Measurements from ENCODE around the gene HAAO.

Gene HAAO

DNA sequence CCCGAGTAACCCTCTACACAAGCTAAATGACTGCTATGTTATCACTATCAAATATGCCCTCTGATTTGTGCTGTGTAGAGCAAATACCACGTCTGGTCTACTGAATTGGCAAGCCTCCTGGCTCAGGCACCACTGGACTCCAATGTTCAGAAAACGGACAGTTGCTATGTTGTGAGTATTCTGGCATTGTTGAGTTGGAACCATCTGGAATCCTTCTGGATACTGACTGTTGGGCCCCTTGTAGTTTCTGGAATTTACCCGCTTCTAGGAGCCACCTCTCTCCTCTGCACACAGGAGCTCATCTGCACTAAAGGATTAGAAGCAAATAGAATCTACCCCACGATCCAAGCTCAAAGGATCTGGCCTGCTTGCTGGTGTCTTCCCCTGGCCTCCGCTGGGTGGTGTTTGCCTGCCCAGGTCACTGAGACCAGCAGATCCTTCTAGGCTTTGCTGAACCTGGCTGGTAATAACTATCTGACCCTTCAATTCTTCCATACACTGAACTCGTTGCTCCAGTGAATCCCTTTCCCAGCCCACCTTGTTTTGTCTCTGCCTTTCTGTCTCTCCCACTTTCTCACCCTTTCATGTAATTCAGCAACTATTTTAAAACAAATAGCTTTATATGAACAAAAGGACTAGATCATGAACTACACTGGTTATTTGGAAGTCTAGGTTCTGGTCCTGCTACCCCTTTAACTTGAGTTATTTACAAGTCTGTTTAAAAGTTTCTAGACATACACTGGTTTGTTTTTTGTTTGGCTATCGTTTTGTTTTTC is 2.1 kb upstream of the HAAO start:
- no peak overlapping the region for H3K4me3 ChIP-seq (ENCODE audit: severe bottlenecking)
- no peak for TF ChIP-seq CTCF (IDR thresholded peaks at IDR 0.05; ENCODE audit: poor library complexity, severe bottlenecking)
- peaks cover 11% of the 10 kb centered on the region for H3K4me1 ChIP-seq (ENCODE audit: insufficient read depth, poor library complexity, severe bottlenecking)
- no peaks in the 10 kb centered on the region for H3K36me3 ChIP-seq (ENCODE audit: low read depth)
- ATAC-seq (ENCODE audit: low read depth), result no peak
- DNase-seq (ENCODE audit: low spot score), result no peak
- no peaks in the 10 kb centered on the region for H3K9me3 ChIP-seq (ENCODE audit: severe bottlenecking)
- H3K27me3 ChIP-seq (ENCODE audit: insufficient read depth, poor library complexity, severe bottlenecking), result peaks cover 13% of the 10 kb centered on the region
- no peak overlapping the region for H3K27ac ChIP-seq (ENCODE audit: poor library complexity, severe bottlenecking)

DNA sequence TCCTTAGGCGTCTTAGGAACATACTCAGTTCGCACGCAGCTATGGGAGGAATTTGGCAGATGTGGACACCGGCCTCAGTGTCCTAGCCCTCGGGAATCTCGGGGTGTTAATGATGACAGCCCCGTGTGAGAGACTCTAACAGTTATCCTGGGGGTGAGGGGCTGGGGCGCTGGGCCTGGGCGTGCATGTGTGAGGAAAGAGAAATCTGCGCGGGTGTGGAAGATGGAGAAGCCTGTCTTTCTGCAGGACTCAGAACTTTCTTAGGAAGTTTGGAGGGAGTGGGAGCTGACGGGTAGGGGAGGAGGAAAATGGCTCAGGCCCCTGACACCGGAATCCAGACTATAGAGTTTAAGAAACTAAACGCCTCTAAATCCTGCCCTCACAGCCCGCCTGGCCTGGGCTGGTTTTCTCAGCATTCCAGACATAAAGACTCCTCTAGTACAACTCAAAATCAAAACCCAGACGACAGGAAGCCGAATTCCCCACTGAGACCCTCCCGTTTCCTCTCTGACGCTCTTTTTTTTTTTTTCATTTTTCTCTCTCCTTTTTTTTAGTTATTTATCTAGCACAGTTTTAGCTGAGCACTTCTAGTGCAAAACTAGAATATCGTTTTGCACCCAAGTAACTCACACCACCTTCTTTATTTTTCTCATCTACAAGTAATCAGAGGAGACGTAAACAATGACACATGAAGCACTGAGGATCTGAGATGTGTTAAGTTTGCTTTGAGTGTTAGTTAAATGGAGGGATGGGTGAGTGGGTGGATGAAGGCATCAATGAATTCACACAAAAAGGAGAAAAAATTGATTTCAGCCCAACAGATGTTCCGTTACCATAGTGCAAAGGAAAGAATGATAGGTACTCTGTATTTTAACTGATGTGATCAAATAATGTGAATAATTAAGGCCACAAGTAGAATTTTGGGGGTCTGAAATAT is 1.2 kb upstream of the HAAO start:
- H3K27me3 ChIP-seq (ENCODE audit: insufficient read depth, poor library complexity, severe bottlenecking), result peaks cover 13% of the 10 kb centered on the region
- TF ChIP-seq CTCF (IDR thresholded peaks at IDR 0.05; ENCODE audit: poor library complexity, severe bottlenecking), result no peak
- no peak for DNase-seq (ENCODE audit: low spot score)
- H3K36me3 ChIP-seq (ENCODE audit: low read depth), result no peaks in the 10 kb centered on the region
- H3K27ac ChIP-seq (ENCODE audit: poor library complexity, severe bottlenecking), result no peak overlapping the region
- no peaks in the 10 kb centered on the region for H3K9me3 ChIP-seq (ENCODE audit: severe bottlenecking)
- peaks cover 11% of the 10 kb centered on the region for H3K4me1 ChIP-seq (ENCODE audit: insufficient read depth, poor library complexity, severe bottlenecking)
- no peak for ATAC-seq (ENCODE audit: low read depth)
- no peak overlapping the region for H3K4me3 ChIP-seq (ENCODE audit: severe bottlenecking)

DNA sequence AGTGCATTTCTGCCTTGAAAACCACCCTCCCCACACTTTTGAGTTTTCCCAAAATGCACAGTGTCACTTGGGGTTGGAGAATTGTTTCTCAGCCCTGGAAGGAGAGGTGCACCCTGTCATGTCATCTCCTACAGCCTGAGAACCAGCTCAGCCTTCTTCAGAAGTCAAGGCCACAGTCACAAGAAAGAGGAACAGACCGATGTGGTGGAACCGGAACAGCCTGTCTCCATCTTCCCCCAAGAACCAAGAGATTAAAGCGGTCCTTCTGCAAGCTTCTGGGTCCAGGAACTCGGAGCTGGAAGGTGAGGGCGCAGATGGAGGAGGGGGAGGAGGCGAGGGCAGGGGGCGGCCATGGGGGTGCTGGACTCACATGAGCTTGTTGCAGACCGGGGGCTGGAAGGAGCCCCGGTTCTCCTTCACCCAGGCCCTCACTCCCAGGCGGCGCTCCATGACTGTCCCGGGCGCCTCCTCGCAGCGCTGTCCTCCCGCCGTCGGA is 248 bp downstream of the HAAO start:
- no peaks in the 10 kb centered on the region for H3K36me3 ChIP-seq (ENCODE audit: low read depth)
- H3K4me1 ChIP-seq (ENCODE audit: insufficient read depth, poor library complexity, severe bottlenecking), result peaks cover 11% of the 10 kb centered on the region
- H3K27ac ChIP-seq (ENCODE audit: poor library complexity, severe bottlenecking), result no peak overlapping the region
- peak overlapping the region; percentile 25 for H3K4me3 ChIP-seq (ENCODE audit: severe bottlenecking)
- TF ChIP-seq CTCF (IDR thresholded peaks at IDR 0.05; ENCODE audit: poor library complexity, severe bottlenecking), result no peak
- no peak for DNase-seq (ENCODE audit: low spot score)
- no peaks in the 10 kb centered on the region for H3K9me3 ChIP-seq (ENCODE audit: severe bottlenecking)
- peaks cover 13% of the 10 kb centered on the region for H3K27me3 ChIP-seq (ENCODE audit: insufficient read depth, poor library complexity, severe bottlenecking)
- peak; percentile 28; the same call in 2 of the 3 replicates for ATAC-seq (ENCODE audit: low read depth)

DNA sequence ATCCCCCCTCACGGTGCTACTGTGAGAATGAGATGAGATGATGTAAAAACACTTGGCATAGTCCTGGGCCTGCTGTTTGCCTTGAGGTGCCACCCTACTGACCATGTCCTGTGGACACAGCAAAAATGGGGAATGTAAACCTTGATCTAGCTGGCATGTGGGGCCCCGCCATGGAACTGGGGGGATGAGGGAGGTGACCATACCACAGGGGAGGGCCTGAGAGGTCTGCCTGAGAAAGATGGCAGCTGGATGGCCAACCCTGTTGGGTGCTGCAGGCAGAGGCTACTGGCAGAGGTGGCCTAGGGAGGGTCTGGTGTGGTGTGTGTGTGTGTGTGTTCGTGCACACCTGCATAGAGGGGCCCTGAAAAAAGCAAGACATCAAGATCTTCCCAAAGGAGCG is 777 bp downstream of the HAAO start:
- peaks cover 11% of the 10 kb centered on the region for H3K4me1 ChIP-seq (ENCODE audit: insufficient read depth, poor library complexity, severe bottlenecking)
- no peaks in the 10 kb centered on the region for H3K36me3 ChIP-seq (ENCODE audit: low read depth)
- no peaks in the 10 kb centered on the region for H3K9me3 ChIP-seq (ENCODE audit: severe bottlenecking)
- DNase-seq (ENCODE audit: low spot score) (no peak), ATAC-seq (ENCODE audit: low read depth) (no peak)
- no peak overlapping the region for H3K27ac ChIP-seq (ENCODE audit: poor library complexity, severe bottlenecking)
- no peak overlapping the region for H3K4me3 ChIP-seq (ENCODE audit: severe bottlenecking)
- TF ChIP-seq CTCF (IDR thresholded peaks at IDR 0.05; ENCODE audit: poor library complexity, severe bottlenecking), result no peak
- peaks cover 13% of the 10 kb centered on the region for H3K27me3 ChIP-seq (ENCODE audit: insufficient read depth, poor library complexity, severe bottlenecking)
